HG03378 (cell line): ENCODE results near the gene CAPN9.

Experiments used
- ATAC-seq: cut with Tn5 transposase; IDR thresholded peaks from one replicate; pipeline ENCODE4 v1.9.1; 2021; ENCODE audit warnings: mild to moderate bottlenecking, moderate library complexity; ENCODE audit not compliant: unreplicated experiment

The CAPN9 gene

GRCh38 chr1:230745071-230745470, 2.1 kb upstream of the CAPN9 start:
- ATAC-seq: no peak

DNA sequence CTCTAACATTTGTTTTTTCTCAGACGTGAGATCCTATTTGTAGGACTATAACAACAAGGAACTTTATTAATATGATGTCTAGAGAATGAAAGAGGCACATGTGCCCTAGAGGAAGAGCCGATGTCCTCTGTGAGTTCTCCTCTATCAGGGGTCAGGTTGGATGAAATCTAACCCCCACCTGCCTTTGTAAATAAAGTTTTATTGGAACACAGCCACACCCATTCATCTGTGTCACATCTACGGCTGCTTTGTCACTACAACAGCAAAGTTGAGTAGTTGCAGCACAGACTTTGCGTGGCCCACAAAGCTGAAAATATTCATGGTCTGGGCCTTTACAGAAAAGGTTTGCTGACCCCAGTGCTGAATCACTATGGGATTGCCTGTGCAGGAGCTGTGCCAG, 571 bp upstream of the CAPN9 start:
- ATAC-seq: no peak

GRCh38 chr1:230747890-230748800, 957 bp downstream of the CAPN9 start:
- ATAC-seq: no peak

GRCh38 chr1:230749150-230749549, 2.0 kb downstream of the CAPN9 start:
- no peak for ATAC-seq

DNA sequence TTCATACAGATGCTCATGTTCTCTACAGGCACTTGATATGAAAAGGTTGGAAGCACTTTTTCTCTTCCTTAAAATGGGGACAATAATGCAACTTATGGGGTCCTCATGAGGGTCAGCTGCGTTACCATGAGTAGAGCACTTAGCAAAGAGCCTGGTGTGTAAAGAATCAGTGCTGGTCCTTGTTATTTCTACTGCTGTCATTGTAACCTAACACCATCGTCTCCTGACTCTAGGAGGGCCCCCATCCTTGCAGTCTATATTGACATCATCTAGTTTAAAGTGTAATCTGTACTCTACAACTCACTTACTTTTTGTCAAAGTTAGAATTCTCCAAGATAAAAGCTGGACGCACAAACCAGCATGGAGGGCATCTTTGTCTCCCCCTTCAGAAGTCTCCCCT, 2.4 kb downstream of the CAPN9 start:
- ATAC-seq: no peak

GRCh38 chr1:230750576-230750975, 3.4 kb downstream of the CAPN9 start:
- no peak for ATAC-seq

DNA sequence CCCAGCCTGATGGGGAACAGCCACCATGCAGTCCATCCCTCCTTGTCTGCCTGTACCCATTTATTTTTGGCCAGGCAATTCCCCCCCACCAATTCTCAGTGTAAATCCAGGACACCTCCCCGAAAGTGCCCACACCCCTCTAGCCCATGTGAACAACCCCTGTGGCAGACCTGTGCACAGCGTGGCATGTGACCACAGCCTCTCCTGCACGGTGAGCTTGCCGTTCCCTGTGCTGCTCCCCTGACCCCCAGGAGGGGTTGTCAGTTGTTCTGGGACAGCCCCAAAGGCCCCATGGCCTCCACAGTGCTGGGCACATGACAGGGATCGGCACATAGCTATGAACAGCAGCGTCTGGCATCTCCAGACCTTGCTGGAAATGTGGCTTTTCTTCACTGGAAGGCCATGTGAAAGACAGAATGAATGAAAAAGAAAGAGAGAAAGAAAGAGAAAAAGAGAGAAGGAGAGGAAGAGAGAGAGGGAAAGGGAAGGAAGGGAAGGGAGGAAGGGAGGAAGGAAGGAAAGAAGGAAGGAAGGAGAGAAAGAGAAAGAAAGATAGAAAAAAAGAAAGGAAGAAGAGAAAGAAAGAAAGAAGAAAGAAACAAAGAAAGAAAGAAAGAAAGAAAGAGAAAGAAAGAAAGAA, 3.9 kb downstream of the CAPN9 start:
- no peak for ATAC-seq

DNA sequence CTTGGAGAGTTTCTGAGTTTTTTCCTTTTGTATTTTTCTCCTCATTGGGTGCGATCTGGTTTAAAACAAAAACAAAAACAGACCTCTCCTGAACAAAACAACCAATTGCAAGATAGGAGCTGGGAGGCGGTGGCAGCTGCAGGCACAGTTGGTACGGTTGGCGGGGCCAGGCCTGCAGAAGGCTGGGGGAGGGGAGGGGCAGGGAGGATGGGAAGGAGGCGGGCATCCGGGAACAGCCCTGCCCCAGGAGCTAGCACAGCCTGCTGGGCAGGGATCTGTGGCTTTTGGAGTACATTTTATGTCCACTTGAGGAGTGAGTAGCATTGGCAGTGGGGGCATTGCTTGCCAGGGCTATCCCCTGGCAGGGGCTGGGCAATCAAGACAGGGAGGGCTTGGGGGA, 5.2 kb downstream of the CAPN9 start:
- ATAC-seq: no peak

DNA sequence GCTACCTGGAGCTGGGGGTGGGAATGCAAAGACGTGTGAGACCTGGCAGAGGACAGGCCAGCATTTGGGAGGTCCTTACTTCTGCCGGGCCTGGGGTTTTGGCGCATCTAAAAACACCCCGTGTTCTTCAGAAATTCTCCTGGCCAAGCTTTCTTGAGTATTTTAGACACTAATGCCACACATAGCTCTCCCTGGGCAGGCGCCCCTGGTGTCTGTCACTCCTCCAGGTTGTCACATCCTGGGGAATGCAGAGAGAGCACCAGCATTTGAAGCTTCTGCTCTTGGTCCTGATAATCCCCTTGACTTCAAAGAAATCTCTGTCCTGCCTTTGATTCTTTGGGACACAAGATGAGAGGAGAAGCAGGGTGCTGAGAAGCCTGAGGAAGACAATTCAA, 6.0 kb downstream of the CAPN9 start:
- no peak for ATAC-seq

GRCh38 chr1:230753586-230754251, 6.5 kb downstream of the CAPN9 start:
- no peak for ATAC-seq

DNA sequence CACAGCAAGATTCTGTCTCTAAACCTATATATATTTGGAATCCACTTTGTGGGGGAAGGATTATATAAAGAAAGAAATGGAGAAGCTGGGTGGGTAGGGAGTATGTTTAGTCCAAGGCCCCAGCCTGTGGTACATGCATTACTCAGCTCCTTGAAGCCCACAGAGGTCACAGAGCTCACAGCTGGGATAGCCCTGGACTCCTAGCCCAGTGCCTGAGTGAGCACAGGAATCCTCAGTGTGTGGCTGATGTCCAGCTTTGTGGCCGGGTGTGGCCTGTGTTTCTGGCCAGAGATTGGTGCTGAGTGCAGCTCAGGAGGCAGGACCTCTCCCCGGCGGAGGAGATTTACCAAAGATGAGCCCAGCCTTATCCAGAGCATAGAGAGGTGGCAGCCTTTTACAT, 7.6 kb downstream of the CAPN9 start:
- no peak for ATAC-seq

DNA sequence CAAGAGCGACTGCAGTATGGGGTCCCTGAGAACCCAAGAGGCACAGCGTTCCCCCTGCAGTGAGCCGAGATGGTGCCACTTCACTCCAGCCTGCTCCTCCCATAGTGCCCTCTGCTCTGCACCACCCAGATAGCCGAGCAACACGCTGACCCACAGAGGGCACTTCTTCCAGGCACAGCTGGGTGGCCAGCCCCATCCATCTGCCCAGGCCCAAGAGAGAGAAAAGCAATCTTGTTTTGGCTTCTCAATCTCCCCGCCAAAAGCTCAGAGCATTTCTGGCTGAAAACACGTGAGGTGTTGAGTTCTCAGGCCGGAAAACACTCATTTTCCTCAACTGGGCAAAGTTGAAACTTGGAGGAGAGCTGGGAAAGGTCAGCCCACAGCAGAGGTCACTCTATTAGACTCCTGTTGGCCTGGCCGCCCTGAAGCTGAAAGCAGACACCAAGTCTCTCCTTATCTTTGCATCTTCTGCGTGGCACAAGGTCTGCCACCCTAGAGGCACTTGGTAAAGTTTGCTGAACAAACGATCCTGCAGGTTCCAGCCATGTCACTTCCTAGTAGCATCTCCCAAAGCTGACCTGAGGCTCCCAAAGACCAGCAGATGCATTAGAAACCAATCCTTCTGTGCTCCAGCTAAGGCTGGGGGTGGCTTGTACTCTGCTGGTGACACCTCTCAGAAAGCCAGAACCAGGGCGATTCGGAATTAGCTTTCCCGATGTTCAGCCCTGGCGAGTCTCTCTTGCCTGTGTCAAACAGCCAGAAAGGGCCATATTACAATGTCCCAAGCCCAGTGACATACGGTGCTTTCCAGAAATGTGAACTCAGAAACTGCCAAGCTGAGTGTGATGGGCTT, 10.9 kb downstream of the CAPN9 start:
- ATAC-seq: no peak

GRCh38 chr1:230758709-230759368, 11.7 kb downstream of the CAPN9 start:
- ATAC-seq: no peak

DNA sequence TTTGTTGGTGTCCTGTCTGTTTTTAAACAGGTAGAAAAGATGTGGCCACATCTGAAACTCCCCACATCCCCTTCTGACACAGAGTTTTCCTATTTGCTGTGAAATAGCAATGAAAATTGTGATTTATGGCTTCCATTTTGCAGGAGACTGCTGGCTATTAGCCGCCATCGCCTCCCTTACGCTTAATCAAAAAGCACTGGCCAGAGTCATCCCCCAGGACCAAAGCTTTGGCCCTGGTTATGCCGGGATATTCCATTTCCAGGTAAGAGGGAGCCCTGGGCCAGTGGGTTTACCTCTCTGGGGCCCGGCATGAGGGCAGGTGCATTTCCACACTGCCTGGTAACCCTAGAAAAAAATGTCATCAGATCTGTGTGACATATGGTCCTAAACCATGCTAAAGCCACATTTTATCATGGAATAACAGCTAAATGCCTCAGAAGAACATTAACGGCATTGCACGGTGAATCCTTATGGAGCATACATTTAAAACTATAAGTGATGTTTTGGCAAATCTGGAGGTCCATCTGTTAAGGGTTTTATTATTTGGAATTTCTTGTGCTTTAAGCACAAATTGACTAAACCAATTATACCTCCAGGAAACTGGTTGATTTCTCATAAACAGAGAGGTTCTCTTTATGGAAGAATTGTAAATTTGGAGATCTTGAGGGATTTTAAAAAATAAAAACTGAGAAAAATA, 12.3 kb downstream of the CAPN9 start:
- no peak for ATAC-seq

DNA sequence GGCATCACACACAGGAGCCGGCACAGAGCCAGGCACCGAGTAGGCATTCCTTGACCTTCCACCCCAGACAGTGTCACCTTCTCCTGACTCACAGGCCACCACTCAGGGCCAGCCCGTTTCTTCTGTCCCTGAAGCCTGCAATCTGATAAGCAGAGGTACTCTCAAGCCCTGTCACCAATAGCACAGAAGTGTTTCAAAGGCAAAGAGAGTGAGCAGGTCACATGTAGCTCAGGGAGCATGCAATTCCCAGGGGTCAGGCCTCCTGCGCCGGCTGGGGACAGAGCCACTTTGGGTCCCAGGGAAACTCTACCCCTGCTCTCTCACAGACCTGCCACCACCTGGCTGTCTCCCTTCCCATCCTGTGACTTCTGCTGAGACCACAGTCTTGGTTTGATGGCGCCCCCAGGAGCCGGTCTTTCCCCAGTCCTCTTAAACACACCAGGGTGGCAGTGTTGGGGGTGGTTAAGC, 13.2 kb downstream of the CAPN9 start:
- ATAC-seq: no peak

GRCh38 chr1:230761443-230762167, 14.4 kb downstream of the CAPN9 start:
- ATAC-seq: no peak

GRCh38 chr1:230763927-230764591, 16.9 kb downstream of the CAPN9 start:
- no peak for ATAC-seq

- no peak for ATAC-seq
Measured at GRCh38 chr1:230766318-230766717, 19.1 kb downstream of the CAPN9 start.
